ENCODE results near the gene DISP2. TPM values are rescaled to one million over a fixed set of nuclear protein-coding genes. Genes with fewer than 3 reads are reported as not detected.

DISP2 gene
- total RNA-seq, 1 experiment from 2014 or later = 10.0 TPM

GRCh38 chr15:40372981-40373380, 15.0 kb downstream of the DISP2 start:
- TF ChIP-seq CTCF (IDR thresholded peaks at IDR 0.05) (no peak), TCF7L2 (IDR thresholded peaks at IDR 0.05; ENCODE audit: low read depth, low read length) (no peak)
- Histone ChIP-seq H3K4me1 (ENCODE audit: control insufficient read depth, insufficient read depth, low read length) (no peaks in the 10 kb centered on the region), H3K4me3 (ENCODE audit: low read depth in 2 of 2, low read length in 2 of 2) (no peak overlapping the region), H3K9me3 (ENCODE audit: control insufficient read depth, insufficient read depth, low read depth, low read length) (no peaks in the 10 kb centered on the region), H3K36me3 (ENCODE audit: control insufficient read depth, insufficient read depth, low read length) (no peaks in the 10 kb centered on the region), H3K27ac (ENCODE audit: low read length) (no peak overlapping the region), H3K27me3 (ENCODE audit: control insufficient read depth, insufficient read depth, low read length) (no peaks in the 10 kb centered on the region)
- DNase-seq (ENCODE audit: low read depth, low spot score) = no peak
- ATAC-seq = no peak
- in situ Hi-C loops (cut with HindIII; ENCODE audit: low pct_unique_long_range_greater_than_20kb, low sequenced_read_pairs) = no loop called here
- no TSS peak for BruUV-seq (replicated peaks)
- intact Hi-C loops (cut with micrococcal nuclease; ENCODE audit: unreplicated experiment) = no loop called here
- ChIA-PET POLR2A (no interaction called here), CTCF (no interaction called here)

- Histone ChIP-seq H3K4me1 (ENCODE audit: control insufficient read depth, insufficient read depth, low read length) (peaks cover 8% of the 10 kb centered on the region; the same call in 1 of the 2 replicates), H3K4me3 (ENCODE audit: low read depth in 2 of 2, low read length in 2 of 2) (no peak overlapping the region), H3K27me3 (ENCODE audit: control insufficient read depth, insufficient read depth, low read length) (no peaks in the 10 kb centered on the region), H3K27ac (ENCODE audit: low read length) (no peak overlapping the region), H3K9me3 (ENCODE audit: control insufficient read depth, insufficient read depth, low read depth, low read length) (no peaks in the 10 kb centered on the region), H3K36me3 (ENCODE audit: control insufficient read depth, insufficient read depth, low read length) (no peaks in the 10 kb centered on the region)
- no peak for ATAC-seq
- in situ Hi-C loops (cut with HindIII; ENCODE audit: low pct_unique_long_range_greater_than_20kb, low sequenced_read_pairs) = no loop called here
- no TSS peak for BruUV-seq (replicated peaks)
- intact Hi-C loops (cut with micrococcal nuclease; ENCODE audit: unreplicated experiment) = no loop called here
- TF ChIP-seq SIN3A (IDR thresholded peaks at IDR 0.05; ENCODE audit: borderline replicate concordance, insufficient read depth, low read depth, low read length) = no peak
- TF ChIP-seq TCF7L2 (IDR thresholded peaks at IDR 0.05; ENCODE audit: low read depth, low read length) = no peak
- TF ChIP-seq REST (IDR thresholded peaks at IDR 0.05; ENCODE audit: insufficient read depth in 1 of 2, low read depth in 2 of 2, low read length in 1 of 2) = no peak
- TF ChIP-seq CTCF (IDR thresholded peaks at IDR 0.05) = no peak
- TF ChIP-seq POLR2AphosphoS5 (IDR thresholded peaks at IDR 0.05; ENCODE audit: low read depth, low read length) = no peak
- POLR2A ChIA-PET = interaction anchor here (0.6 kb wide), 1 partner anchor 288 kb away, joined by 20 read pairs; no protein-coding TSS in a partner anchor
- CTCF ChIA-PET = interaction anchor here (0.6 kb wide), 1 partner anchor 330 kb away, joined by 5 read pairs; no protein-coding TSS in a partner anchor
- DNase-seq (ENCODE audit: low read depth, low spot score) = no peak
These were observed 19.6 kb downstream of the DISP2 start for GRCh38 chr15:40377606-40378005.

Measured in Panc1 (cell line).